Measurements from ENCODE around the gene EIF3M. TPM values are rescaled to one million over a fixed set of nuclear protein-coding genes. Genes with fewer than 3 reads are reported as not detected.
A peak's percentile ranks its signal among the peaks of the same experiment; 100 is the strongest.

Gene EIF3M
- total RNA-seq (100 to 1,000 TPM; 337 to 585 (median 347) TPM), polyA plus RNA-seq (100 to 1,000 TPM; 215 to 283 (median 266) TPM)

DNA sequence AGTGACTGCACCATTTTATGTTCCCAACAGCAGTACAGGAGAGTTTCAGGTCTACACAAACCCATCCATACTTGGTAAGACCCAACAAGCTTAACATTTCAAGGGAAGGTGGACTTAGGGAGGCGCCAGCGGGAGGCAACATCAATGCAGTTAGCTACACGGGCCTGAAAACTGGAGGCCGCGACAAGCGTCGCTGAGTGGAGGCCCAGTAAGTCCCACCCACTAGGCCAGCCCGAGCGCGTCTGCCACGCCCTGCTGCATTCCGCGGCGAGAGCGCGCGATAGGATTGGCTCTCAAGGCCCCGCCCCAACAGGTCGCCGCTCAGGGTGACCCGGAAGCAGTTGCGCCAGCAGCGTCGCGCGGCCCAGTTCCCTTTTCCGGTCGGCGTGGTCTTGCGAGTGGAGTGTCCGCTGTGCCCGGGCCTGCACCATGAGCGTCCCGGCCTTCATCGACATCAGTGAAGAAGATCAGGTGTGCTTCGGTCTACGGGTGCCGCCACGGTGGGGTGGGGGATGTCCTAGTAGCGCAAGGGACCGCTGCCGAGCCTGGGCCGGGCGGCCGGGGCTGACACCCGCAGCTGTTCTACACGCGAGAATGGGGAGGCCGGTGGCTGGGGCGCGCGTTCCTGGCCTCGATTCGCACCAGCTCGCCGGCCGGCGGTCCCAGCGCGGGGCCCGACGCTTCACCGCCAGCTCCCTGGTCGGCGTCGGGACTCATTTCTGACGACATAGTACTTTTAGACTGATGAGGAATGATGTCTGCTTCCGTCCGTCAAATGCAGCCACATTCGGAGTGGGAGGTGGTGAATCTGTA, at the start of gene EIF3M:
Gene EIF3M, plus strand, starts transcription at position 373 of the 813 bp plus-strand sequence. Its CDS starts 57 bp downstream, at position 430.
- intact Hi-C loops (cut with DNase I), result loop anchor here (10.0 kb wide), 1 partner anchor 481 kb away; no protein-coding TSS in a partner anchor
- H3K4me1 ChIP-seq, result peaks cover 0 to 30% (median 23%) of the 10 kb centered on the region in 4 donors
- H3K4me3 ChIP-seq, result peak within 1 kb of the TSS; percentile 66 to 82 (median 73)
- peaks cover 0 to 2% (median under 1%) of the 10 kb centered on the region in 4 donors for H3K36me3 ChIP-seq
- DNase-seq, result peak; percentile 98
- 0 to 1% methylated on average over 70 of the region's 70 CpGs for WGBS, 2 donors
- TF ChIP-seq, protein P1, sequence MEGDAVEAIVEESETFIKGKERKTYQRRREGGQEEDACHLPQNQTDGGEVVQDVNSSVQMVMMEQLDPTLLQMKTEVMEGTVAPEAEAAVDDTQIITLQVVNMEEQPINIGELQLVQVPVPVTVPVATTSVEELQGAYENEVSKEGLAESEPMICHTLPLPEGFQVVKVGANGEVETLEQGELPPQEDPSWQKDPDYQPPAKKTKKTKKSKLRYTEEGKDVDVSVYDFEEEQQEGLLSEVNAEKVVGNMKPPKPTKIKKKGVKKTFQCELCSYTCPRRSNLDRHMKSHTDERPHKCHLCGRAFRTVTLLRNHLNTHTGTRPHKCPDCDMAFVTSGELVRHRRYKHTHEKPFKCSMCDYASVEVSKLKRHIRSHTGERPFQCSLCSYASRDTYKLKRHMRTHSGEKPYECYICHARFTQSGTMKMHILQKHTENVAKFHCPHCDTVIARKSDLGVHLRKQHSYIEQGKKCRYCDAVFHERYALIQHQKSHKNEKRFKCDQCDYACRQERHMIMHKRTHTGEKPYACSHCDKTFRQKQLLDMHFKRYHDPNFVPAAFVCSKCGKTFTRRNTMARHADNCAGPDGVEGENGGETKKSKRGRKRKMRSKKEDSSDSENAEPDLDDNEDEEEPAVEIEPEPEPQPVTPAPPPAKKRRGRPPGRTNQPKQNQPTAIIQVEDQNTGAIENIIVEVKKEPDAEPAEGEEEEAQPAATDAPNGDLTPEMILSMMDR (IDR thresholded peaks at IDR 0.05), result no peak
- TF ChIP-seq POLR2AphosphoS5 (IDR thresholded peaks at IDR 0.05), result peak; percentile 82 to 96 (median 89)
- peak; percentile 56 to 65 for TF ChIP-seq POLR2A (IDR thresholded peaks at IDR 0.05)
- no peak for TF ChIP-seq EP300 (IDR thresholded peaks at IDR 0.05)
- H3K9me3 ChIP-seq, result no peaks in the 10 kb centered on the region
- no peaks in the 10 kb centered on the region for H3K27me3 ChIP-seq
- H3K27ac ChIP-seq, result peak within 1 kb of the TSS; percentile 83 to 89 (median 85)

DNA sequence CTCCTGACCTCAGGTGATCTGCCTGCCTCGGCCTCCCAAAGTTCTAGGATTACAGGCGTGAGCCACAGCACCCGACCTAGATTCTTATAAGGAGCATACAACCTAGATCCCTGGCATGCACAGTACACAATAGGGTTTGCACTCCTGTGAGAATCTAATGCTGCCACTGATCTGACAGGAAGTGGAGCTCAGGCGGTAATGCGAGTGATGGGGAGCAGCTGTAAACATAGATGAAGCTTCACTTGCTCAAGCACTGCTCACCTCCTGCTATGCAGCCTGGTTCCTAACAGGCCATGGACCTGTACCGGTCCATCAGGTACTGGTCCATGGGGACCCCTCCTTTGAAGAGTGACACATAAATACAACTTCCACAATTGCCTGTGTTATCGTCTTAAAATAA, 44.8 kb upstream of the EIF3M start:
- 90 to 91% methylated on average over 7 of the region's 7 CpGs for WGBS, 2 donors
- Histone ChIP-seq H3K27me3 (no peaks in the 10 kb centered on the region), H3K4me3 (no peak overlapping the region), H3K9me3 (no peaks in the 10 kb centered on the region), H3K27ac (no peak overlapping the region), H3K36me3 (no peaks in the 10 kb centered on the region), H3K4me1 (no peaks in the 10 kb centered on the region)
- DNase-seq, result no peak
- TF ChIP-seq POLR2A (IDR thresholded peaks at IDR 0.05) (no peak), EP300 (IDR thresholded peaks at IDR 0.05) (no peak), POLR2AphosphoS5 (IDR thresholded peaks at IDR 0.05) (no peak)
- intact Hi-C loops (cut with DNase I), result no loop called here

DNA sequence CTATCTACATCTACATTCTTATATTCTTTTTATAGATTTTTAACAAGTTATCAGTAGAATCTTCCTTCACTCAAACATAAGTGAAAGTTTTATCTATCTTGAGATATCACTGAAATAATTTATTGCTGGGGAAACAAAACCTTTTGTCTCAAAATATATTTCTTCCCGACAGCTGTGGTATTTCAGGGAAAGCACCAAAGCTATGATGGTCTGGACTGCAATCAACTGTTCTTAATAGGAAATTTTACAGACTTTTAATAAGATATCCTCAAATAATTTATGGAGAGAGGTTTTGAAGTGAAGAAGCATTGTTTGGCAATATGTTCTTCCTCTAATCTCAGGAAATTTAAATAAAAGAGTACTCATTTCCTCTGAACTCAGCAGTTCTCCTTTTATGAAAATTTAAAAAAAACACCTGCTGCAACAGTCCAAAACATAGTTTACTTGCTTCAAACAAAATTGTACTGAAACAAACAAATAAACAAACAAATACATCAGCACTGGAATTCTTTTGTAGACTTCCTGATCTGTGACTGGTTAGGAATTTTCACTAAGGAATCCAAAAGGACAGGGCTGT, 33.9 kb upstream of the EIF3M start:
- no peaks in the 10 kb centered on the region for H3K36me3 ChIP-seq
- H3K4me3 ChIP-seq, result no peak overlapping the region
- H3K9me3 ChIP-seq, result no peaks in the 10 kb centered on the region
- WGBS, 2 donors, result 35 to 47% methylated on average over 1 of the region's 1 CpG
- intact Hi-C loops (cut with DNase I), result no loop called here
- no peaks in the 10 kb centered on the region for H3K4me1 ChIP-seq
- no peak overlapping the region for H3K27ac ChIP-seq
- H3K27me3 ChIP-seq, result no peaks in the 10 kb centered on the region
- DNase-seq, result no peak
- TF ChIP-seq, protein P1 (IDR thresholded peaks at IDR 0.05), result no peak
- TF ChIP-seq POLR2A (IDR thresholded peaks at IDR 0.05) (no peak), POLR2AphosphoS5 (IDR thresholded peaks at IDR 0.05) (no peak), EP300 (IDR thresholded peaks at IDR 0.05) (no peak)

DNA sequence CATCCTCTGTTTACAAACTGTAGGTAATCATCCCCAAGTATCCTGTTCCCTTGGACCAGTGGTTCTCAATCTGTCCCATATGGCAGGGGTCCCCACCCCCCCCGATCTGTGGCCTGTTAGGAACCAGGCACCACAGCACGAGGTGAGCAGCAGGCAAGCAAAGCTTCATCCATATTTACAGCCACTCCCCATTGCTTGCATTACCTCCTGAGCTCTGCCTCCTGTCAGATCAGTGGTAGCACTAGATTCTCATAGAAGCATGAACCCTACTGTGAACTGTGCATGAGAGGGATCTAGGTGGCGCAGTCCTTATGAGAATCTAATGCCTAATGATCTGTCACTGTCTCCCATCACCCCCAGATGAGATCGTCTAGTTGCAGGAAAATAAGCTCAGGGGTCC, 33.4 kb upstream of the EIF3M start:
- H3K4me1 ChIP-seq, result no peaks in the 10 kb centered on the region
- no peaks in the 10 kb centered on the region for H3K27me3 ChIP-seq
- no peaks in the 10 kb centered on the region for H3K9me3 ChIP-seq
- intact Hi-C loops (cut with DNase I), result no loop called here
- DNase-seq, result no peak
- H3K4me3 ChIP-seq, result no peak overlapping the region
- WGBS, 2 donors, result 76 to 81% methylated on average over 4 of the region's 4 CpGs
- TF ChIP-seq, protein P1 (IDR thresholded peaks at IDR 0.05), result no peak
- TF ChIP-seq POLR2AphosphoS5 (IDR thresholded peaks at IDR 0.05) (no peak), POLR2A (IDR thresholded peaks at IDR 0.05) (no peak), EP300 (IDR thresholded peaks at IDR 0.05) (no peak)
- no peaks in the 10 kb centered on the region for H3K36me3 ChIP-seq
- no peak overlapping the region for H3K27ac ChIP-seq

DNA sequence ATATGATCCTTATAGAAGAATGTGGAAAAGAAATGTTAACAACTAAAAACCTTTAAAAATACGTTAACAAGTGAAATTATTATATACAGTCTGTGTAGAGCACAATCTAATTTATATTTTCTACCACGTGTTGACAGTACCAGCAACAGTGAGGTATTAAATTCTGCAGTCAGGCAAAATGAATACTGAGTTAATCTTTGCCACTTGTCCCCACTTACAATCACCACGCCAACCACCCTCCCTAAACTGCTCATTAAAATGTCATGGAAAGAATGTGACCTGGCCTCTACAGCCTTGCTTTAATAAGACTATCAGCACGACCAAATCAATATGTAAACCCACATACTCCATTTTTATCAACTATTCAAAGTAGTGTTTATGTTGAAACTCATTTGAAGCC, 28.5 kb upstream of the EIF3M start:
- Histone ChIP-seq H3K9me3 (no peaks in the 10 kb centered on the region), H3K36me3 (no peaks in the 10 kb centered on the region), H3K27ac (no peak overlapping the region), H3K27me3 (no peaks in the 10 kb centered on the region), H3K4me3 (no peak overlapping the region), H3K4me1 (no peaks in the 10 kb centered on the region)
- WGBS, 2 donors, result 19 to 42% methylated on average over 4 of the region's 4 CpGs
- no peak for DNase-seq
- intact Hi-C loops (cut with DNase I), result no loop called here
- TF ChIP-seq EP300 (IDR thresholded peaks at IDR 0.05), result no peak
- no peak for TF ChIP-seq POLR2AphosphoS5 (IDR thresholded peaks at IDR 0.05)
- TF ChIP-seq, protein P1 (IDR thresholded peaks at IDR 0.05), result no peak
- no peak for TF ChIP-seq POLR2A (IDR thresholded peaks at IDR 0.05)
